ENCODE data around the gene PPP1R14B. TPM values are rescaled to one million over a fixed set of nuclear protein-coding genes. Genes with fewer than 3 reads are reported as not detected.

Gene PPP1R14B, protein sequence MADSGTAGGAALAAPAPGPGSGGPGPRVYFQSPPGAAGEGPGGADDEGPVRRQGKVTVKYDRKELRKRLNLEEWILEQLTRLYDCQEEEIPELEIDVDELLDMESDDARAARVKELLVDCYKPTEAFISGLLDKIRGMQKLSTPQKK
- 257 and 542 TPM in 2 replicates for total RNA-seq

DNA sequence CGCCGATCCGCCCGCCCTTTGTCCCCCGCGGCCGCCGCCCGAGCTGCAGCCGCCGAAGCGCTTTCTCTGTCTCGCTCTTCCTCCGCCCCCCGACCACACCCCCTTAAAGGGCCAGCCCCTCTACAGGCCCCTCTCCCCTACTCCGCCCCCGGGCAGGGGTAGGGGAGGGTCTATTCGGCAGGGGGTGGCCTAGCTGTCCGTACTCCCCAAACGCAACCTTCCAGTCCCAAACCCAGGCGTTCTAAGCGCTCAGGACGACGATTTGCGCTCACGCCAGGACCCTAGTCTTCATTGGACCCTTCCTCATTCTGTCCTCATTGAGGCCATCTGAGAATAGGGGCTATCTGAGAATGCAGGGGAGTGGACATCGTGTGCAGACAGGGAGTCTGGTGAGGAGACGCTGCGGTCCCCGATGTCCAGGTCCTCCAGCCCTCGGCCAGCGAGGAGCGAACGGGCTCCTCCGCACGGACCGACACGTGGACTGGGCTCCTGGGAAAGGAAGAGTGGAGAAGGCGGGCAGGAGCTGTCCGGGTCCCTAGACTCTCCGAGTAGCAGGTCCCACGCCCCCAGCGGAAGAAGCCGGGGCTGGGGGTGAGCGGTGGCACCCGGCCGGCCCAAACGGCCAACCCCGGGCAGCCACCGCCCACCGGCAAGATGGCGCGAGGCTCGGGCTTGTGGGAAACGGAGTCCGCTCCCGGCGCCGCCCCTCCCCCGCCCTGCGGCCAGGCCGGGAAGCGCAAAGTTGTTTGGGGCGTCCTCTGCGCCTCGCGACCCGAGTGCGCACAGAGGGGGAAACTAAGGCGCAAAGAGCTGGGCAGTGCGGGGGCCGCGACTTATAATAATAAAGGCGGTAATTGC lies at the start of gene PPP1R14B:
Gene PPP1R14B, minus strand, starts transcription at position 73 of the 858 bp plus-strand sequence. CDS start 270 bp downstream, outside the sequence.

DNA sequence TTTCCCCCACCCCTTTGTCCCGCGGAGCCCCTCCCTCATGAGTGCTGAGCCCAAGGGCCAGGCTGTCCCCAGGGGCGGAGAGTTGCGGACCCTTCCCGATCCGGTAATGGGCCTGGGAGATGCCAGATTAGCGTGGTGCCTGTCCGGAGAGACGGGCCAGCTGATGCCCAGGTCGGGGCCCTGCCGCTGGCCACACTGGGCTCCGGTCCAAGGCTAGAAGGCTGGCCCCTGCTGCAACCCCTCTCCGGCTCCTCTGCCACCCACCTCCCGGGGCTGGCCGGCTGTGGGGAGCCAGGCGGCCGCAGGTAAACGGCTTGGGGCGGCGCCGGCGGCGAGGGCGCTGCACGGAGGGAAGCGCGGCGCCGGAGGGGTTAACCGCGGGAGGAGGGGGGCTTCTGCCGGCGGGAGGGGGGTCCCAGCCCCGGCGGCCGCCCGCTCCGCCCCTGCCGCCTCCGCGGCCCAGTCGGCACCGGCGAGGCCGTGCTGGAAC lies 44.6 kb upstream of the PPP1R14B start, which contains the start of gene KCNK4:
Gene KCNK4, plus strand, starts transcription at position 41 of the 490 bp plus-strand sequence. CDS start 1,717 bp downstream, outside the sequence.

DNA sequence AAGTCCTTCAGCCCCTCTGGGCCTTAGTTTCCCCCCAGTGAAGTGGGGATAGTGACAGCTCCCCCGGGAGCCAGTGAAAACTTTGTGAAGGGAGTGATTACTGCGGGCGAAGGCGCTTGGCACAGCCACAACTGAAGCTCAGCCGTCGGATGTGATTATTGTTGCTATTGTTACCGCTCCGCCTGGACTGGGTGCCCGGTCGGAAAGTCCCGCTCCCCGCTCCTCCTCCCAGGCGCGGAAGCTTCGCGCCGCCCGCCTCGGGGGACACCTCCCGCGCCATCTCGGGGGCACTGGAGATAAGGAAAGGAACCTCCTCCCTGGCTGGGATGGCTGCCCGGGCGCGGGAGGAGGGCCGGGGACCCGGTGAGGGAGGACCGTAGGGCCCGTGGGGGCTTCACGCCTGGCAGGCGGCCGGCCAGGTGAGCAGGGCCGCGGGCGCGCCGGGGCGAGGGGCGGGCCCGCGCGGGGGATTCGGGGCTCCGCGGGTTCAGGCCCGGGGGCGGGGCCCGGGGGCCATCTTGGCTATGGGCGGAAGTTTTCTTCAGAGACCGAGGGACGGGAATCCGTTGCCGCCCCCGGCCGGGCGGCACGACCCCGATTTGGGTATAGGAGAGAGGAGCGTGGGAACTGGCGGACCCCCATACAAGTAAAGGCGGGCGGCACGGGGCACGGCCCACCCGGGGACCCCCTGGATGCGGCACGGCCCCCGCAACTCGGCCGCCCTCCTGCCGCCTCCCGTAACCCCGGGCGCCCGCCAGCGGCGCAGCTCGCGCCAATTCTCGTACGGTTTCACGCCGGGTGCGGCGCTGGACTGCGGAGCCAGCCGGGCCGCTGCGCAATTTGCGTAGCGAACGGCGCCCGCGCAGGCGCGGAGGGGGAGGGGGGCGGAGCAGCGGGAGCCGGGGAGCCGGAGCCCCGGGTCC lies 38.5 kb upstream of the PPP1R14B start, which contains the start of gene GPR137:
Gene GPR137, plus strand, starts transcription at position 887 of the 923 bp plus-strand sequence. CDS start 677 bp downstream, outside the sequence.

DNA sequence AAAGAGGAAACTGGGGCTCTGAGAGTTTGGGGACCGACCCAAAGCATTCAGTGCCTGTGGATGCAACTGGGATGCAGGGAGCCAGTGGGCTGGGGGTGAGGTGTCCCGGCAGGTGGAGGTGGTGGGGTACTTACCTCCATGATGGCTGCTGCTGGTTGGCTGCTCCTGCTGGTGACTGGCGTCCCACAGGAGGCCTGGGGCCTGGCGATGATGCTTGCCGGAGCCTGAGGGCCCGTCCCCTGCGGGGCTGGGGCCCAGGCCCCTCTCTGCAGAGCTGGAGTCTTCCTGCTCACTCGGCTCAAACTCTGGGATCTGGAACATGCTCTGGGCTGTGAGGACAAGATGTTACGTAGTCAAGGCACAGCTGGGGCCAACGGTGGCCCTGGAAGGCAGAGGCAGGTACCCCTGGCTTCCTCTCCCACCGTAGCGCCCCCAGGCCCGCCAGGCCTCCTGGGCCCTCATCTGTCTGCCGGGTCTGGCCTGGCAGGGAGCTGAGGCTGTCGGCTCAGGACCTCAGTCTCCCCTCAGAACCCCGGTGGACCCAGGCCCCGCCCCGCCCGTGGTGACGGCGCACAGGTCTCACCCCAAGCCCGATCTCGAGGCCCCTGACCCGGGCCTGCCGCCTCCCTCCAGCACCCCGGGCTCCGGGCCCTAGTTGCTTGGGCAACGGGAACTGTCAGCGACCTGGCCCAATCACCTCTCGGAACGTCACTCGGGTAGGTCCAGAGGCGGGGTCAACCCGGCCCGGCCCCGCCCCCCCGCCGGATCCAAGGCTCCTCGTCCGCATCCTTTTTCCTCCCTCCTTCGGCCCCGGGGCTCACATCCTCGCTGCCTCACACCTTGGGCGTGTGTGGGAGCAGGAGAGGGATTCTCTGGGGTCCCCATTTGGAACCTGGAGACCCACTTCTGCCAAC lies 37.6 kb upstream of the PPP1R14B start, which contains the start of gene BAD:
Gene BAD, minus strand, starts transcription at position 618 of the 914 bp plus-strand sequence. Its CDS starts 297 bp downstream, at position 321.

DNA sequence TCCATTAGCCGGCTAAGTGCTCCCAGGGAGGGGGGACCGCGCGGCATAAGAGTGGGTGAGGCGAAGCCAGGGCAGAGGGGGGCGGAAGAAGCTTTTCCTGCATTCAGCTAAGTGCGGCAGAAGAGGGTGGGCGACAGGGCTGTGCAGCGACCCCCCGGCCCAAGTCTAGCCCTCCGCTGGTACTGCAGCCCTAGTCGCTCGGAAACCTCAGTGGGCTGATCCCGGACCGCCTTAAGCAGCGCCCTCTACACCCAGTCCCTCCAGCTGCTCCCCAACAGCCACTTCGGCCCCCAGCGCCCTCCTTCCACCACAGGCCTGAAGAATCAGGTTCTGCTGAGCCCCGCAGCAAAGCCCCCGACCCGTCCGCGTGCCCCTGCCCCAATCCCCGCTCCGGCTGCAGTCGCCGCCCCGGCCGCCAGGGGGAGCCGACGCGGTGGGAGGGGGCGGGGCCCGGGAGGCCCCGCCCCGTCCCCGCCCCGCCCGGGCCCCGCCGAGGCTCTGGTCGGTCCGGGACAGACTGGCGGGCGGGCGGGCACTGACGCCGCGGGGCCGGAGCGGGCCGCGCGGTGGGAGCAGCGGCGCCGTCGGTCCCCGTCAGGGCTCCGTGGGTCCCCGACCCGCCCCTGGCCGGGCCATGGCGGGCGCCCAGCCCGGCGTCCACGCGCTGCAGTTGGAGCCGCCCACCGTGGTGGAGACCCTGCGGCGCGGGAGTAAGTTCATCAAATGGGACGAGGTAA lies 4.4 kb upstream of the PPP1R14B start, which contains the start of gene PLCB3:
Gene PLCB3, plus strand, starts transcription at position 515 of the 737 bp plus-strand sequence. Its CDS starts 120 bp downstream, at position 635.

DNA sequence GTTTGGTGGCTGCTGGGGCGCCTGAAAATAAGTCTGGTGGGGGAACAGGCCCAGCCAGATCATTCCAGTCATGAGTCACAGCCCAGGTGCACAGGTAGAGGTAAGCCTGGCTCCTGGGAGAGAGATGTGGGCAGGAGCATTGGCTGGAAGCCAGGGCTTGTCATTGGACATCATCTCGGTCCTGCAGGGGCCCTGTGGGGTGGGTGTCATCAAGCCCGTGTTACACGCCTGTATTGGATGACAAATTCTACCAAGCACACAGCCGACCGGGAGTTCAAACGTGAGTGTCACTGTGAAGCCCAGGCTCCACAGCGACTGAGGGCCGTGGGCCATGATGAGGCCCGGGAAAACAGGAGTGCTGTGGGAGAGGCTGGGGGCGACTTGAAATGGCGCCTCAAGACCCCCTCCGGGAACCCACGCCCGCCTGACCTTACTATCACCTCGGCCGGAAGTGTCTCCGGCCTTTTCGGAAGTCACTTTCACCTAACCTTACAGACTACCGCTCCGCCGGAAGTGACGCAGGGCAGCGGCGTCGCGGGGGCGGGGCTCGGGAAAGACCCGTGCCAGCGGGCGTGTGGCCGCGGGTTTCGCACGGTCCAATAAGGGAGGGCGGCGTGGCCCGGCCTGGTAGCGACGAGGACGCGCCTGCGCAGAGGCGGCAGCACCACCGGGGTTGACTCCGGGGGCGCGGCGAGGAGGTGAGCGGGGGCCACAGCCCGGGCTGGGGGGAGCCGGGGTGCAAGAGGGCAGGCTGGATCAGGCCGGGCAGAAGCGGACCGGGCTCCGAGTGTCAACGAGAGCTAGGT lies 6.1 kb downstream of the PPP1R14B start, which contains the start of gene FKBP2:
Gene FKBP2, plus strand, starts transcription at position 661 of the 806 bp plus-strand sequence. CDS start 1,293 bp downstream, outside the sequence.

DNA sequence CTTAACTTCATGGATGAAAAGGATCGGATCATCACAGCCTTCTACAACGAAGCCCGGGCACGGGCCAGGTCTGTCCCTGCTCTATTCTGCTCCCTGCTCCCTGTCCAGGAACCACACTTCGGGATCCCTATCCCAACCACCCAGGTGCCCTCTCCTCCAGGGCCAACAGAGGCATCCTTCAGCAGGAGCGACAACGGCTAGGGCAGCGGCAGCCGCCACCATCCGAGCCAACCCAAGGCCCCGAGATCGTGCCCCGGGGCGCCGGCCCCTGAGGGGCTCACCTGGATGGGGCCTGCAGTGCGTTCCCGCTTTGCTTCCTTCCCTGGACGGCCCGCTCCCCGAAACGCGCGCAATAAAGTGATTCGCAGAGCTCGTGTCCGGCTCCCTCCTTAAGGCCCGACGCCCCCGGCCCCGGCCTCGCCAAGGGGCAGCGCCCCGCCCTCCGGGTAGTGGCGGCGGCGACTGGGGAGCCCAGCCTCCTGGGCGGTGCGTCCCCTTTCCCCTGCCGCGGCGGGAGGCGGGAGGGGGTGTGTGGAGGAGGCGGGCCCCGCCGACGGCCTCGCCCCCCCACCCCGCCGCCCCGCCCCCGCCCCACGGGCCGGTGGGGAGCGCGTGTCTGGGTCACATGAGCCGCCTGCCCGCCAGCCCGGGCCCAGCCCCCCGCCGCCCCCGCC lies 12.7 kb downstream of the PPP1R14B start, which contains the start of gene VEGFB:
Gene VEGFB, plus strand, starts transcription at position 672 of the 674 bp plus-strand sequence. CDS start 250 bp downstream, outside the sequence.

DNA sequence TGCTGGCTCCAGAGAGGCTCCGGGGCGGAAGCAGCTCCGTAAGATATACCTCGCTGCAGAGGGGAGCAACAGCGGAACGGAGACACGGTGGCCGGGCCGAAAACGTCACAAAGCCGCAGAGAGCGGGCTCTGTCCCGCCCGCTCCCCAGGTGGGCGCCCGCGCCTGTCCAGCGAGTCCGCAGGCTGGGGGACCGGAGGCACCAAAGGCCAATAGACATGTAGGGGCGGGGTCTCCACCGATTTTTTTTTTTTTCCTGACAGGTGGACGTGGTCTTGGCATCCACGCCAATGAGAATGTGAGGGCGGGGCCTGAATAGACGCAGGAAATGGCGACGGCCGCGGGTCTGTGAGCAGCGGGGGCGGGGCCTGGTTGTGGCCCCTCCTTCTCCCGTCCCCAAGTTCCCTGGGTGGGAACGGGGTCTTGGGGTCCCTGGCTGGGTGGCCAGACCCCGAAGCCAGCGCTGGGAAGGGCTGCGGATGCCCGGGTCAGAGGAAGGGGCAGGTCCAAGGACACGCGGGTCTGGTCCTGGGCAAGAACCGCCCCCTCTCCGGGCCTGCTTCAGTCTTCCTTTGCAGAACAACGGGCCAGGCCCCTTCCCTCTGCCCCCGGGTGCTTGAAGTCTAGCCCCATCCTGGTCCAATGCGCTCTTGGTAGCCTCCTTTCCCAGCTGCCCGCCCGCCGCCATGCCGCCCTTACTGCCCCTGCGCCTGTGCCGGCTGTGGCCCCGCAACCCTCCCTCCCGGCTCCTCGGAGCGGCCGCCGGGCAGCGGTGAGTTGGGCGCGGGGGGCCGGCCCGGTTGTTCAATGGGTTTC lies 16.4 kb downstream of the PPP1R14B start, which contains the start of gene DNAJC4:
Gene DNAJC4, plus strand, starts transcription at position 378 of the 814 bp plus-strand sequence. Its CDS starts 307 bp downstream, at position 685.

DNA sequence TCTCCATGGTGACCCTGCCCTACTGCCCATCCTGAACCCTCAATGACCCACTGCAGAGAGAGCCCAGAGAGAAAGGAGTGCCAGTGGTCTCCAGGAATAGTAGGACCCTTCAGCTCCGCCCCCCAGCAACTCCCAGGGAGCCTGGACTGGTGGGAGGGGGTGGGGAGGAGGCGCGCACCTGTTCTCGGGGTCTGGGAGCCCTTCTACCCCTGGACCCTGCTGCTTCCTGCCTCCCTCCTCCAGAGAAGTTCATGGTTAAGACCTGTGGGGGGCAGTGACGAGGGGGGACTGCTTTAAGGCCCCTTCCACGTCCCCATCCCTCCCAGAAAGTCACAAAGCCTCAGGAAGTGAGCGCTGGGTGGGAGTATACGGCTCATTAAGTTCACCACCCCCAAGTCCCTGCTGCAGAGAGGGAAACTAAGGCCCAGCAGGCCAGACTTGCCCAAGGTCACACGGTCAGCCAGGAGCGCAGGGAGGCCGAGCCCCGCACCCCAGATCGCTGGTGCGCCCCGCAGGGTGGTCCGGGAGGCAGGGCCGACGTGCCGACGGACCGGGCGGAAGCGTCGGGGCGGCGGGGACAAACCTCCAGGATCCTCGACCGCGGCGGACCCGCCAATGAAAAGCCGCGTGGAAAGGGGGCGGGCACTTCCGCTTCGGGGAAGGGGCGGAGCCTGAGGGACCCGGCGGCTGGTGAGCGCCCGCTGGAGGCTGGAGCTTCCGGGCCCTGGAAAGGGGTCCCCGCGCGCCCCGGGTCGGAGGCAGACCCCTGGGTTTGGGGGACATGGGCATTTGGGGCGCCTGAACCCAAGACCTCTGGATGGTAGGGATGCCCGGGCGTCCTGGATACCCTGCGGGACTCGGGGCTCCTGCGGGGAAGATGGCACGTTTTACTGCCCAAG lies 20.9 kb downstream of the PPP1R14B start, which contains the start of the genes NUDT22 and TRPT1:
Gene NUDT22, plus strand, starts transcription at position 667 of the 899 bp plus-strand sequence. CDS start 379 bp downstream, outside the sequence.
Gene TRPT1, minus strand, starts transcription at position 579 of the 899 bp plus-strand sequence. Its CDS starts 326 bp downstream, at position 253.

DNA sequence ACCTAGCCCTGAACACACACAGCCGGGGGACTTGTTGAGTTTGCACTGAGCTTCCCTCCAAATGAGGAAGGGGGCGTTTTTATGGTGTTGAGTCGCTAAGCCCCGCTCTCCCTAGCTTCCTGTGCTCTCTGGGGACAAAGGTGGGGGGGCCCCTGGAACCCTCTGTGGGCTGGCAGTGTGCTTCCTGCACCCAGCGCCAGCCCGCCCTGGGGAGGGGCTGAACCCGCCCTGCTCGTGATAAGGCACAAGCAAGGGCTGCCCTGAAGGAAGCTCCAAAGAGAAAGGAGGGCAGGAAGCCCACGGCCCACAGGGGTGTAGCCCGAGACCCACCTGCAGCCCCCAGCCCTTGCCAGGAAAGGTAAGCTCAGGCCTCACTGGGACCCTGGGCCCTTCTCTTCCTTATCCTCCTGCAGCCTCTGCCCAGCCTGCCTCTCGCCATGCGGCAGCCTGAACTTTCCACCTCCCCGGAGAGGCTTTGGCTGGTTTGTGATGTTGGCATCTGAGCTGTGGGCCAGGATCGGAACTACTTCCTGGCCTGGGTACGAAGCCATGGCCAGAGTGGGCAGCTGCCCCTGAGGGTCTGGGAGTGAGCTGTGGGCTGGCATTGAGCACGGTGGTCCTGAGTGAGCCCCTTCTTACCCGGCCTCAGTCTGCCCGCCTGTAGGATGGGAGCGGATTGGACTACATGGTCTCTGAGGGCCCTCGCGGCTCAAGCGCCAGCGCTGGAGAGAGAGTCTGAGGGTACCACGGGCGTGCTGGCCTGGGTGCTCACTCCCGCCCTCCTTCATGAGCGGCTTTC lies 40.1 kb downstream of the PPP1R14B start, which contains the start of gene FERMT3:
Gene FERMT3, plus strand, starts transcription at position 265 of the 799 bp plus-strand sequence. CDS start 644 bp downstream, outside the sequence.

Other genes starting within 250 kb of the PPP1R14B start
- under 0.01 and 0.25 TPM in 2 replicates for gene FLRT1, start 211.0 kb downstream of the PPP1R14B start, total RNA-seq
- gene MACROD1, start 80.8 kb downstream of the PPP1R14B start, total RNA-seq, result 18.6 and 53.9 TPM in 2 replicates
- gene STIP1, start 60.8 kb downstream of the PPP1R14B start, total RNA-seq, result 92.3 and 253 TPM in 2 replicates
- 1.0 and 2.1 TPM in 2 replicates for gene FERMT3, start 40.2 kb downstream of the PPP1R14B start, total RNA-seq
- gene TRPT1, start 20.8 kb downstream of the PPP1R14B start, total RNA-seq, result 46.1 and 80.9 TPM in 2 replicates
- gene NUDT22, start 20.7 kb downstream of the PPP1R14B start, total RNA-seq, result 74.1 and 83.3 TPM in 2 replicates
- 19.2 and 48.3 TPM in 2 replicates for gene DNAJC4, start 16.4 kb downstream of the PPP1R14B start, total RNA-seq
- gene VEGFB, start 12.4 kb downstream of the PPP1R14B start, total RNA-seq, result 49.4 and 99.0 TPM in 2 replicates
- gene FKBP2, start 5.8 kb downstream of the PPP1R14B start, total RNA-seq, result 61.4 and 85.3 TPM in 2 replicates
- 28.9 and 47.6 TPM in 2 replicates for gene PLCB3, start 4.6 kb upstream of the PPP1R14B start, total RNA-seq
- gene BAD, start 37.7 kb upstream of the PPP1R14B start, total RNA-seq, result 95.5 and 114 TPM in 2 replicates
- 19.2 and 32.2 TPM in 2 replicates for gene GPR137, start 38.9 kb upstream of the PPP1R14B start, total RNA-seq
- not detected in 2 replicates for gene KCNK4, start 44.4 kb upstream of the PPP1R14B start, total RNA-seq
- gene CATSPERZ, start 53.4 kb upstream of the PPP1R14B start, total RNA-seq, result not detected in 2 replicates
- 30.0 and 36.4 TPM in 2 replicates for gene ESRRA, start 58.6 kb upstream of the PPP1R14B start, total RNA-seq
- gene TRMT112, start 70.6 kb upstream of the PPP1R14B start, total RNA-seq, result 198 and 229 TPM in 2 replicates
- gene PRDX5, start 71.2 kb upstream of the PPP1R14B start, total RNA-seq, result 243 and 341 TPM in 2 replicates
- gene CCDC88B, start 93.3 kb upstream of the PPP1R14B start, total RNA-seq, result 1.6 and 3.3 TPM in 2 replicates
- 40.1 and 62.1 TPM in 2 replicates for gene RPS6KA4, start 112.2 kb upstream of the PPP1R14B start, total RNA-seq

Measured in mesangial cell (primary cell).